HEK293 (cell line): ENCODE results near the gene OR5P2.
"Not testable (repeated sequence)": the region's sequence is repeated elsewhere in the genome, so short reads cannot be mapped to it uniquely, and the experiment has no call there.

ENCODE experiments used
- CTCF ChIA-PET: fragments of 350-600 bp; formaldehyde crosslinking; extraction: SDS; loops from one replicate; lab custom pipeline; 2021; ENCODE audit warnings: antibody characterized with exemption; lab: Yijun Ruan, JAX
- POLR2A ChIA-PET: fragments of 300-600 bp; formaldehyde crosslinking; extraction: SDS; loops from one replicate; lab custom pipeline; 2020; ENCODE audit warnings: antibody characterized with exemption, inconsistent platforms; lab: Yijun Ruan, JAX
- H3K27ac ChIP-seq: fragments of 200-500 bp; sonication (Bioruptor generic); 2 replicates; pipeline ENCODE4 v1.5.1; 2014; ENCODE audit warnings: low read depth, low read length, control low read depth, inconsistent platforms; ENCODE audit errors: extremely low read depth
- H3K36me3 ChIP-seq, 2 experiments: fragments of 200-500 bp in 1 of 2; sonication (Bioruptor generic) in 1 of 2; 1 replicate in 1 of 2; 2 replicates in 1 of 2; pipeline ENCODE4 v1.5.1; 2014 to 2017; ENCODE audit warnings: inconsistent platforms in 2 of 2, low read length in 2 of 2; ENCODE audit not compliant: control insufficient read depth in 2 of 2, insufficient read depth in 1 of 2
- H3K4me1 ChIP-seq: fragments of 200-500 bp; sonication (Bioruptor generic); 2 replicates; pipeline ENCODE4 v1.5.1; 2014; ENCODE audit warnings: mild to moderate bottlenecking, low read length, inconsistent platforms; ENCODE audit not compliant: control insufficient read depth, insufficient read depth
- H3K4me3 ChIP-seq: 2 replicates; pipeline ENCODE4 v1.5.1; 2011; ENCODE audit warnings: low read depth, mild to moderate bottlenecking, control low read depth, low read length, moderate library complexity
- H3K9me3 ChIP-seq: fragments of 200-500 bp; sonication (Bioruptor generic); 2 replicates; pipeline ENCODE4 v1.5.1; 2014; ENCODE audit warnings: low read depth, low read length, inconsistent platforms; ENCODE audit not compliant: control insufficient read depth, insufficient read depth
- BCL11B ChIP-seq: fragments of 450-650 bp; formaldehyde crosslinking; IDR thresholded peaks from 2 replicates; pipeline ENCODE4 v1.5.1; 2016; ENCODE audit warnings: low read depth, missing biosample characterization, missing genetic modification characterization
- HOXC10 ChIP-seq: sonication (generic); formaldehyde crosslinking; IDR thresholded peaks from 2 replicates; pipeline ENCODE4 v1.8.1; 2023; ENCODE audit warnings: mild to moderate bottlenecking, missing genetic modification reagents
- HOXD13 ChIP-seq: sonication (generic); formaldehyde crosslinking; IDR thresholded peaks from 2 replicates; pipeline ENCODE4 v1.8.0; 2022; ENCODE audit warnings: missing genetic modification reagents, borderline replicate concordance
- KLF7 ChIP-seq: fragments of 450-650 bp; formaldehyde crosslinking; IDR thresholded peaks from 2 replicates; pipeline ENCODE4 v1.5.1; 2016; ENCODE audit warnings: missing biosample characterization, missing genetic modification characterization, borderline replicate concordance
- PRDM4 ChIP-seq: fragments of 450-650 bp; formaldehyde crosslinking; IDR thresholded peaks from 2 replicates; pipeline ENCODE4 v1.5.1; 2017; ENCODE audit warnings: missing biosample characterization, missing genetic modification characterization
- TSHZ1 ChIP-seq: fragments of 450-650 bp; formaldehyde crosslinking; IDR thresholded peaks from 2 replicates; pipeline ENCODE4 v1.5.1; 2016; ENCODE audit warnings: missing biosample characterization, missing genetic modification characterization, borderline replicate concordance
- YY1 ChIP-seq: fragments of 450-650 bp; formaldehyde crosslinking; IDR thresholded peaks from 2 replicates; pipeline ENCODE4 v1.5.1; 2018; ENCODE audit warnings: missing biosample characterization, missing genetic modification characterization
- ZNF132 ChIP-seq: fragments of 450-650 bp; formaldehyde crosslinking; IDR thresholded peaks from 2 replicates; pipeline ENCODE4 v1.5.1; 2017; ENCODE audit warnings: missing biosample characterization, missing genetic modification characterization, borderline replicate concordance
- ZNF146 ChIP-seq: fragments of 450-650 bp; formaldehyde crosslinking; IDR thresholded peaks from 2 replicates; pipeline ENCODE4 v1.5.1; 2016; ENCODE audit warnings: missing biosample characterization, missing genetic modification characterization
- ZNF184 ChIP-seq: fragments of 450-650 bp; IDR thresholded peaks from 2 replicates; pipeline ENCODE4 v1.5.1; 2018; ENCODE audit warnings: missing biosample characterization, mild to moderate bottlenecking, missing genetic modification characterization
- ZNF280D ChIP-seq: fragments of 450-650 bp; formaldehyde crosslinking; IDR thresholded peaks from 2 replicates; pipeline ENCODE4 v1.5.1; 2016; ENCODE audit warnings: missing biosample characterization, missing genetic modification characterization
- ZNF302 ChIP-seq: fragments of 450-650 bp; formaldehyde crosslinking; IDR thresholded peaks from 2 replicates; pipeline ENCODE4 v1.5.1; 2016; ENCODE audit warnings: missing biosample characterization, missing genetic modification characterization, low read depth
- ZNF416 ChIP-seq: fragments of 450-650 bp; formaldehyde crosslinking; IDR thresholded peaks from 2 replicates; pipeline ENCODE4 v1.5.1; 2016; ENCODE audit warnings: missing biosample characterization, missing genetic modification characterization
- ZNF473 ChIP-seq: fragments of 450-650 bp; formaldehyde crosslinking; IDR thresholded peaks from 2 replicates; pipeline ENCODE4 v1.5.1; 2017; ENCODE audit warnings: missing biosample characterization, missing genetic modification characterization
- ZNF48 ChIP-seq: fragments of 450-650 bp; formaldehyde crosslinking; IDR thresholded peaks from 2 replicates; pipeline ENCODE4 v1.5.1; 2016; ENCODE audit warnings: missing biosample characterization, missing genetic modification characterization
- ZNF624 ChIP-seq: fragments of 450-650 bp; formaldehyde crosslinking; IDR thresholded peaks from 2 replicates; pipeline ENCODE4 v1.5.1; 2017; ENCODE audit warnings: missing biosample characterization, missing genetic modification characterization
- ZSCAN16 ChIP-seq: fragments of 450-650 bp; formaldehyde crosslinking; IDR thresholded peaks from 2 replicates; pipeline ENCODE4 v1.5.1; 2016; ENCODE audit warnings: missing biosample characterization, missing genetic modification characterization

OR5P2 gene

GRCh38 chr11:7820417-7820816 lies 23.7 kb upstream of the OR5P2 start:
- H3K4me3 ChIP-seq, POLR2A ChIA-PET, H3K4me1 ChIP-seq, H3K36me3 ChIP-seq, H3K27ac ChIP-seq, H3K9me3 ChIP-seq, CTCF ChIA-PET: not testable (repeated sequence)
- TF ChIP-seq ZNF280D (tag by site-specific recombination) (0 out of 2 replicates have a peak, but pooled peaks have one; percentile 62), ZNF146 (tag by site-specific recombination) (peak; percentile 70)

- CTCF ChIA-PET = not testable (repeated sequence)
These were observed 18.2 kb upstream of the OR5P2 start for GRCh38 chr11:7814897-7815296.

DNA sequence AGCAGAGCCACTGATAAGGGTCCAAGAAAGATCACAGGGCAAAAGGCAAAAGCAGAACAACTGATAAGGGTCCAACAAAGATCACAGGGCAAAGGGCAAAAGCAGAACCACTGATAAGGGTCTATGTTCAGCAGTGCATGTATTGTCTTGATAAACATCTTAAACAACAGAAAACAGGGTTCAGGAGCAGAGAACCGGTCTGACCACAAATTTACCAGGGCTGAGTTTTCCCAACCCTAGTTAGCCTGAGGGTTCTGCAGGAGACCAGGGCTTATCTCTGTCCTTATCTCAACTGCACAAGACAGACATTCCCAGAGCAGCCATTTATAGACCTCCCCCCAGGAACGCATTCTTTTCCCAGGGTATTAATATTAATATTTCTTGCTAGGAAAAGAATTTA lies 13.6 kb upstream of the OR5P2 start:
- POLR2A ChIA-PET, CTCF ChIA-PET: not testable (repeated sequence)

More at GRCh38 chr11:7814897-7815296, 18.2 kb upstream of the OR5P2 start:
- H3K9me3 ChIP-seq, H3K4me1 ChIP-seq, H3K4me3 ChIP-seq, POLR2A ChIA-PET, H3K36me3 ChIP-seq, H3K27ac ChIP-seq: not testable (repeated sequence)
- TF ChIP-seq ZNF184 (tag by site-specific recombination) = peak; percentile 86

DNA sequence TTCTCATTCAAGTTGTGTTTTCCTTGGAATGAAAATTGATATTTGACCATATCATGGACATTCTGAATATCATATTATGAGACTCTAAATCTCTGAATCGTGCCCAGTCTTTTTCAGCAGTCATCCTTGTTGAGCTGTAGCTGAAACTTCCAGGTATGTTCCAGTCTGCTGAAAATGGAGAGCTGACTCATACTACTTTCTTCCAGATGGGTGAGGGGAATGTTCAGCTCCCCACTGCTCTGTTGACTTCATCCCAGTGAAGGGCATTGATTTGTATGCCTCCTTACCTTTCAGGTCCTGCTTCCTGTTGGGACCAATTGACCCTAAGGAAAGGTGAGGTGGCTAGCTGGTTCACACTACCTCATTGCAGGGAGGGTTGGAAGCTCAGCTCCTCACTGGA lies 3.5 kb downstream of the OR5P2 start:
- Histone ChIP-seq H3K9me3 (no peaks in the 10 kb centered on the region), H3K4me3 (no peak overlapping the region), H3K4me1 (no peaks in the 10 kb centered on the region), H3K27ac (no peak overlapping the region), H3K36me3 (no peaks in the 10 kb centered on the region)
- TF ChIP-seq ZNF48 (tag by site-specific recombination) (no peak), ZNF473 (tag by site-specific recombination) (no peak), HOXC10 (no peak), PRDM4 (tag by site-specific recombination) (no peak), KLF7 (tag by site-specific recombination) (no peak), ZSCAN16 (tag by site-specific recombination) (no peak), HOXD13 (no peak)
- POLR2A ChIA-PET = no interaction called here
- CTCF ChIA-PET = no interaction called here

More for the DNA sequence above, 13.6 kb upstream of the OR5P2 start:
- H3K4me3 ChIP-seq, H3K36me3 ChIP-seq, H3K27ac ChIP-seq, H3K4me1 ChIP-seq, H3K9me3 ChIP-seq: not testable (repeated sequence)

- Histone ChIP-seq H3K36me3 (no peaks in the 10 kb centered on the region), H3K4me3 (no peak overlapping the region), H3K27ac (no peak overlapping the region), H3K9me3 (no peaks in the 10 kb centered on the region), H3K4me1 (no peaks in the 10 kb centered on the region)
- CTCF ChIA-PET = no interaction called here
- POLR2A ChIA-PET = no interaction called here
- TF ChIP-seq ZNF302 (tag by site-specific recombination) = no peak
- TF ChIP-seq ZNF132 = no peak
- no peak for TF ChIP-seq TSHZ1 (tag by site-specific recombination)
- TF ChIP-seq KLF7 (tag by site-specific recombination) = no peak
- TF ChIP-seq ZNF624 (tag by site-specific recombination) = no peak
- TF ChIP-seq YY1 (tag by site-specific recombination) = no peak
- TF ChIP-seq BCL11B (tag by site-specific recombination) = no peak
- TF ChIP-seq ZNF416 (tag by site-specific recombination) = no peak
These were observed 9.5 kb downstream of the OR5P2 start for GRCh38 chr11:7787239-7787638.
